Keratinocyte (primary cell): Measurements from ENCODE around the gene TAF4. TPM values are rescaled to one million over a fixed set of nuclear protein-coding genes. Genes with fewer than 3 reads are reported as not detected.
"Not testable (repeated sequence)": the region's sequence is repeated elsewhere in the genome, so short reads cannot be mapped to it uniquely, and the experiment has no call there.

Experiments used
- DNase-seq: peaks from one replicate; pipeline ENCODE4 v3.0.0-alpha.2; 2011; ENCODE audit warnings: low read depth, missing footprints, low spot score
- FAIRE-seq: peaks from 2 replicates; lab custom pipeline; 2011; peaks lifted over from hg19 to GRCh38; lab: Jason Lieb, UNC
- H2AFZ ChIP-seq: 2 replicates; pipeline ENCODE4 v1.6.0; 2012; ENCODE audit warnings: low read length, control low read depth, inconsistent platforms; ENCODE audit not compliant: control insufficient read depth
- H3K27ac ChIP-seq: 2 replicates; pipeline ENCODE4 v1.5.1; 2011; ENCODE audit warnings: low read length; ENCODE audit not compliant: control insufficient read depth, insufficient read depth
- H3K27me3 ChIP-seq: 3 replicates; pipeline ENCODE4 v1.6.0; 2011; ENCODE audit warnings: low read length; ENCODE audit not compliant: control insufficient read depth, insufficient read depth; ENCODE audit errors: extremely low read depth
- H3K36me3 ChIP-seq, 2 experiments: 2 replicates in 1 of 2; 3 replicates in 1 of 2; pipeline ENCODE4 v1.5.1; 2011; ENCODE audit warnings: low read length in 2 of 2, mild to moderate bottlenecking in 1 of 2; ENCODE audit not compliant: control insufficient read depth in 2 of 2, insufficient read depth in 2 of 2; ENCODE audit errors: extremely low read depth in 1 of 2
- H3K4me1 ChIP-seq: 3 replicates; pipeline ENCODE4 v1.5.1; 2011; ENCODE audit warnings: low read length; ENCODE audit not compliant: control insufficient read depth, insufficient read depth; ENCODE audit errors: extremely low read depth
- H3K4me2 ChIP-seq: 3 replicates; pipeline ENCODE4 v1.6.0; 2011; ENCODE audit warnings: low read depth, low read length; ENCODE audit not compliant: control insufficient read depth, insufficient read depth; ENCODE audit errors: extremely low read depth
- H3K4me3 ChIP-seq, 3 experiments: fragments of 200-600 bp in 1 of 3; sonication (generic) in 1 of 3; 2 replicates in 2 of 3; 3 replicates in 1 of 3; pipeline ENCODE4 v1.5.1; 2011 to 2016; ENCODE audit warnings: low read length in 3 of 3, mild to moderate bottlenecking in 3 of 3, control low read depth in 2 of 3, inconsistent platforms in 1 of 3, low read depth in 1 of 3, mixed read lengths in 1 of 3, mixed run types in 1 of 3, moderate library complexity in 1 of 3; ENCODE audit not compliant: control insufficient read depth in 2 of 3, insufficient read depth in 2 of 3; ENCODE audit errors: extremely low read depth in 1 of 3
- H3K79me2 ChIP-seq: 2 replicates; pipeline ENCODE4 v1.6.0; 2012; ENCODE audit warnings: low read length; ENCODE audit not compliant: control insufficient read depth, insufficient read depth
- H3K9ac ChIP-seq: 3 replicates; pipeline ENCODE4 v1.6.0; 2011; ENCODE audit warnings: low read length; ENCODE audit not compliant: control insufficient read depth, insufficient read depth; ENCODE audit errors: extremely low read depth
- H3K9me1 ChIP-seq: 3 replicates; pipeline ENCODE4 v1.6.0; 2011; ENCODE audit warnings: low read length; ENCODE audit not compliant: control insufficient read depth, insufficient read depth; ENCODE audit errors: extremely low read depth
- H3K9me3 ChIP-seq: 2 replicates; pipeline ENCODE4 v1.5.1; 2012; ENCODE audit warnings: low read depth, low read length; ENCODE audit not compliant: control insufficient read depth
- H4K20me1 ChIP-seq: 3 replicates; pipeline ENCODE4 v1.6.0; 2011; ENCODE audit warnings: low read length; ENCODE audit not compliant: control insufficient read depth, insufficient read depth; ENCODE audit errors: extremely low read depth
- CTCF ChIP-seq, 3 experiments: IDR thresholded peaks in 1 of 3; conservative IDR thresholded peaks in 1 of 3; optimal IDR thresholded peaks in 1 of 3; 2 replicates in 2 of 3; 3 replicates in 1 of 3; pipeline versions ENCODE3 to v1.5.1; 2011; ENCODE audit warnings: low read length in 3 of 3, mild to moderate bottlenecking in 3 of 3, moderate library complexity in 2 of 3, control low read depth in 1 of 3, inconsistent platforms in 1 of 3; ENCODE audit not compliant: insufficient read depth in 2 of 3; ENCODE audit errors: extremely low read depth in 1 of 3
- EZH2 ChIP-seq: IDR thresholded peaks from one replicate; pipeline ENCODE4 v1.6.1; 2012; ENCODE audit warnings: inconsistent platforms, mild to moderate bottlenecking, low read length, moderate library complexity
- dilution Hi-C: fragments of 300-500 bp; cut with MboI; formaldehyde crosslinking; loops from one replicate; pipeline ENCODE4 v1.7.0; 2020; ENCODE audit warnings: low sequenced_read_pairs; ENCODE audit not compliant: extremely low pct_ligation_motif_present
- polyA plus RNA-seq, 5 experiments: library from polyadenylated mRNA; depleted of rRNA in 3 of 5; stranded (reverse) in 3 of 5; stranded (forward) in 1 of 5; unstranded in 1 of 5; fragments of >200 nt; gene quantifications; 1 replicate in 1 of 5; 2 replicates in 3 of 5; 3 replicates in 1 of 5; pipeline versions ENCODE4 v1.2.1 to v1.2.3, GENCODE V29; 2011 to 2012; ENCODE audit warnings: missing spikeins in 2 of 5, low read depth in 1 of 5, low replicate concordance in 1 of 5

Gene TAF4
- polyA plus RNA-seq, 1 donor (not counting 4 experiments of a cell fraction or from before 2014, with no cell fraction given), result 3.3 TPM

GRCh38 chr20:61944967-61945366 lies 120.7 kb downstream of the TAF4 start:
- H3K9ac ChIP-seq, dilution Hi-C loops, FAIRE-seq, H3K9me3 ChIP-seq, H3K9me1 ChIP-seq, H3K4me3 ChIP-seq, DNase-seq, H3K4me2 ChIP-seq, H3K36me3 ChIP-seq, H3K27me3 ChIP-seq, H3K27ac ChIP-seq, H3K79me2 ChIP-seq, H4K20me1 ChIP-seq, H2AFZ ChIP-seq, H3K4me1 ChIP-seq: not testable (repeated sequence)

- no peak overlapping the region for H3K9ac ChIP-seq
- FAIRE-seq (no peak), DNase-seq (no peak)
- no peak overlapping the region for H3K4me3 ChIP-seq
- no peaks in the 10 kb centered on the region for H4K20me1 ChIP-seq
- H3K27ac ChIP-seq, result no peak overlapping the region
- H3K4me2 ChIP-seq, result no peak overlapping the region
- H3K4me1 ChIP-seq, result no peaks in the 10 kb centered on the region
- H2AFZ ChIP-seq, result no peak overlapping the region
- H3K79me2 ChIP-seq, result no peaks in the 10 kb centered on the region
- H3K36me3 ChIP-seq, result no peaks in the 10 kb centered on the region
- no peaks in the 10 kb centered on the region for H3K9me3 ChIP-seq
- peaks cover 4% of the 10 kb centered on the region for H3K27me3 ChIP-seq
- dilution Hi-C loops, result no loop called here
- TF ChIP-seq CTCF (optimal IDR thresholded peaks at IDR 0.05 in 1 of 3, IDR thresholded peaks at IDR 0.05 in 1 of 3, conservative IDR thresholded peaks at IDR 0.05 in 1 of 3; ENCODE audit: extremely low read depth in 1 of 3, insufficient read depth in 2 of 3, low read length in 3 of 3) (no peak), EZH2 (no peak)
- H3K9me1 ChIP-seq, result no peaks in the 10 kb centered on the region
Observed at GRCh38 chr20:61942526-61942925, 123.2 kb downstream of the TAF4 start.

GRCh38 chr20:61941721-61942405 lies 123.8 kb downstream of the TAF4 start:
- no peaks in the 10 kb centered on the region for H3K36me3 ChIP-seq
- peaks cover 4% of the 10 kb centered on the region for H3K27me3 ChIP-seq
- H3K9ac ChIP-seq, result no peak overlapping the region
- no peak overlapping the region for H3K27ac ChIP-seq
- FAIRE-seq (no peak), DNase-seq (no peak)
- no peak overlapping the region for H3K4me2 ChIP-seq
- H3K79me2 ChIP-seq, result no peaks in the 10 kb centered on the region
- no peaks in the 10 kb centered on the region for H3K4me1 ChIP-seq
- no peak overlapping the region for H3K4me3 ChIP-seq
- no peak for TF ChIP-seq EZH2
- TF ChIP-seq CTCF (optimal IDR thresholded peaks at IDR 0.05 in 1 of 3, IDR thresholded peaks at IDR 0.05 in 1 of 3, conservative IDR thresholded peaks at IDR 0.05 in 1 of 3; ENCODE audit: extremely low read depth in 1 of 3, insufficient read depth in 2 of 3, low read length in 3 of 3), result no peak
- no peak overlapping the region for H2AFZ ChIP-seq
- no peaks in the 10 kb centered on the region for H3K9me3 ChIP-seq
- no peaks in the 10 kb centered on the region for H3K9me1 ChIP-seq
- dilution Hi-C loops, result no loop called here
- no peaks in the 10 kb centered on the region for H4K20me1 ChIP-seq
